Naive thymus-derived CD4-positive, alpha-beta T cell (primary cell): ENCODE results near the gene ASS1. TPM values are rescaled to one million over a fixed set of nuclear protein-coding genes. Genes with fewer than 3 reads are reported as not detected.

ENCODE experiments used
- ATAC-seq: fragments of 150-1000 bp; cut with Tn5 transposase; 2 replicates; pipeline ENCODE4 v1.10.0; 2021; ENCODE audit warnings: mild to moderate bottlenecking, moderate library complexity
- CTCF ChIA-PET: fragments of 350-600 bp; sonication (Branson Sonifier 250); formaldehyde crosslinking; loops from one replicate; lab custom pipeline; 2021; ENCODE audit warnings: antibody characterized with exemption; lab: Charles Lee
- POLR2A ChIA-PET: fragments of 350-600 bp; sonication (Branson Sonifier 250); formaldehyde crosslinking; loops from one replicate; lab custom pipeline; 2021; ENCODE audit warnings: antibody characterized with exemption, inconsistent platforms; lab: Charles Lee
- DNase-seq, 9 donors: peaks; one replicate each; pipeline versions ENCODE4 v3.0.0 to v3.0.0-alpha.2; 2020 to 2022; ENCODE audit warnings: mixed read lengths in 1 of 9
- H3K27ac ChIP-seq: one replicate; pipeline ENCODE4 v1.7.0; 2013; ENCODE audit warnings: mild to moderate bottlenecking, low read depth, low read length, moderate library complexity
- H3K27me3 ChIP-seq, 2 donors: one replicate each; pipeline ENCODE4 v1.7.0; 2013; ENCODE audit warnings: low read length in 2 of 2, mild to moderate bottlenecking in 2 of 2, moderate library complexity in 2 of 2; ENCODE audit not compliant: control insufficient read depth in 2 of 2, insufficient read depth in 2 of 2
- H3K36me3 ChIP-seq, 3 experiments: 1 replicate in 2 of 3; 2 replicates in 1 of 3; pipeline ENCODE4 v1.7.0; 2013; ENCODE audit warnings: low read length in 3 of 3, mild to moderate bottlenecking in 3 of 3, moderate library complexity in 1 of 3; ENCODE audit not compliant: insufficient read depth in 3 of 3, control insufficient read depth in 2 of 3
- H3K4me1 ChIP-seq, 2 donors: one replicate each; pipeline ENCODE4 v1.7.0; 2013; ENCODE audit warnings: low read length in 2 of 2, mild to moderate bottlenecking in 2 of 2, moderate library complexity in 1 of 2; ENCODE audit not compliant: control insufficient read depth in 2 of 2, insufficient read depth in 2 of 2
- H3K4me3 ChIP-seq: 2 replicates; pipeline ENCODE4 v1.7.0; 2013; ENCODE audit warnings: mild to moderate bottlenecking, low read length
- H3K9me3 ChIP-seq, 3 experiments: 1 replicate in 2 of 3; 2 replicates in 1 of 3; pipeline ENCODE4 v1.7.0; 2013; ENCODE audit warnings: low read length in 3 of 3; ENCODE audit not compliant: control insufficient read depth in 2 of 3
- H3K27ac Mint-ChIP-seq, 9 donors: one replicate each; pipeline ENCODE4 v1.8.0; 2020 to 2022; ENCODE audit warnings: mixed read lengths in 9 of 9, mild to moderate bottlenecking in 8 of 9, moderate library complexity in 5 of 9, inconsistent platforms in 2 of 9
- H3K27me3 Mint-ChIP-seq, 5 donors: one replicate each; pipeline ENCODE4 v1.8.0; 2021 to 2022; ENCODE audit warnings: mixed read lengths in 5 of 5, mild to moderate bottlenecking in 1 of 5
- H3K36me3 Mint-ChIP-seq, 5 donors: one replicate each; pipeline ENCODE4 v1.8.0; 2020 to 2022; ENCODE audit warnings: mixed read lengths in 5 of 5, mild to moderate bottlenecking in 3 of 5, inconsistent platforms in 1 of 5
- H3K4me1 Mint-ChIP-seq, 7 donors: one replicate each; pipeline ENCODE4 v1.8.0; 2020 to 2022; ENCODE audit warnings: mixed read lengths in 7 of 7, mild to moderate bottlenecking in 3 of 7, inconsistent platforms in 1 of 7
- H3K4me3 Mint-ChIP-seq, 10 donors: one replicate each; pipeline ENCODE4 v1.8.0; 2020 to 2022; ENCODE audit warnings: mild to moderate bottlenecking in 10 of 10, mixed read lengths in 10 of 10, moderate library complexity in 6 of 10, inconsistent platforms in 2 of 10
- H3K9me3 Mint-ChIP-seq, 11 donors: one replicate each; pipeline ENCODE4 v1.8.0; 2020 to 2022; ENCODE audit warnings: mixed read lengths in 11 of 11, mild to moderate bottlenecking in 4 of 11, inconsistent platforms in 1 of 11, moderate library complexity in 1 of 11
- intact Hi-C, 2 donors: fragments of 100-400 bp; cut with micrococcal nuclease; formaldehyde crosslinking; loops; one replicate each; pipeline ENCODE4 v1.15.1; 2023
- polyA plus RNA-seq, 2 donors: library from polyadenylated mRNA; unstranded; fragments of 300-500 nt; fragmentation: Illumina TruSeq; gene quantifications; one replicate each; pipeline ENCODE4 v1.2.3, GENCODE V29; 2021
- total RNA-seq, 6 experiments: library from RNA in 5 of 6; stranded (reverse) in 5 of 6; gene quantifications; 1 replicate in 5 of 6; 2 replicates in 1 of 6; pipeline ENCODE4 v1.2.3 and lab custom pipeline; 2021 to 2026

Gene ASS1
- total and polyA plus RNA-seq, 7 experiments from 2014 or later: 0.50 to 5.8 TPM; not detected in 5

DNA sequence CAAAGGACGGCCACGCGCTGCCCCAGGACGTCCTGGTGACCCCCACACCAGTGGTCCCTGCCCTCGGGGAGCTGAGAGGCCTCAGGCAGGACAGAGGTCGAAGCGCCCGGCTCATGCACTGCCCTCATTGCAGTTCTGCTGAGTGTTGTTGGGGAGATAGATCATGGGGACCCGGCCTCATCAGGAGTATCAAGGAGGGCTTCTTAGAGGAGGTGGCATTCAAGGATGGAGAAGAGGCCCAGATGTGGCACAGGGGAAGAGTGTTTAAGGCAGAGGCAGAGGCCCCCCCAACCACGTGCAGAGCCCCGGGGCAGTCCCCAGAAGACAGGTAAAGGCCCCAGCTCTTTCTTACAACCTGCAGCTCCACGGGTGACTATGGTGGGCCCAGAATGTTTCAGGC lies 26.2 kb downstream of the ASS1 start:
- CTCF ChIA-PET: no interaction called here

DNA sequence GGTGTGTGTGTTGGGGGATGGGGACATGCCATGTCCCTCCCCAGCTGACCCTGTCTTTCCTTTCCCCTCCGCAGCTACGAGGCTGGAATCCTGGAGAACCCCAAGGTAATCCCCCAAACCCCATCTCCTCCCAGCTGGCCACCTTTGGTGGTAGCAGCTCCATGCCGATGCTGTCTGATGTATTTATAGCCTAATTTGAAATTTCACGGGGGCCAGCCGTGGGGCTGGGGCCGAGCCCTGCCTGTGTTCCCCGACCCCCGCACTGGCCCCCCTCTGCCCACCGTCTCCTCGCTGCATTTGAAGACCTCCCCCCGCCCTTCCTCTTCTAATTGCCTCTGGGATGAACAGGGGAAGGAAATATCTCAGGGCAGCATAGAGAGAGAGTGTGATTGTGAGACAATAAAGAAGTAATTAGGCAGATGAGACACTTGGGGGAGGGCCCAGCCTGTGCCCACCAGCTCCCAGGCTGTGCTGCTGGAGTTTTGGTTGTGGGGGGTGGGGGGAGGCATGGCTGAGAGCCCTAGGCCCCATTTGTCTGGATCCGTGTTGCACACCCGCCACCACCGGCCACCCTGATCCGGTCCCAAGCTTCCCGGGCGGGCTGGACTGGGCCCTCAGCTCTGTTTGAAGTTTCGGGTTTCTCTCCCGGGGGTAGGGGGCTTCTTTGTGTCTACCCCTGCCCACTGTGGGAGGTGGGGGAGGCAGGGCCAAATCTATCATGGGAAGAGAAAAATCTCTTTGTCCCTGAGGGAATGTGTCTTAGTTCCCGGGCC lies 26.8 kb downstream of the ASS1 start:
- no peak overlapping the region for H3K27ac Mint-ChIP-seq
- ATAC-seq (no peak), DNase-seq (no peak)
- H3K4me3 Mint-ChIP-seq: no peak overlapping the region
- ChIA-PET CTCF (no interaction called here), POLR2A (no interaction called here)
- no peak overlapping the region for H3K4me3 ChIP-seq
- H3K9me3 ChIP-seq: no peaks in the 10 kb centered on the region
- H3K36me3 ChIP-seq: no peaks in the 10 kb centered on the region
- no peaks in the 10 kb centered on the region for H3K9me3 Mint-ChIP-seq
- intact Hi-C loops: no loop called here
- no peak overlapping the region for H3K27ac ChIP-seq
- no peaks in the 10 kb centered on the region for H3K4me1 ChIP-seq
- H3K27me3 ChIP-seq: peaks cover 0 to 12% of the 10 kb centered on the region in 2 donors
- H3K4me1 Mint-ChIP-seq: peaks cover 0 to 3% (median 0%) of the 10 kb centered on the region in 7 donors
- H3K27me3 Mint-ChIP-seq: peaks cover 15 to 44% (median 43%) of the 10 kb centered on the region in 5 donors
- H3K36me3 Mint-ChIP-seq: no peaks in the 10 kb centered on the region

More for the DNA sequence above, 26.2 kb downstream of the ASS1 start:
- Histone ChIP-seq H3K4me3 (no peak overlapping the region), H3K4me1 (no peaks in the 10 kb centered on the region), H3K27ac (no peak overlapping the region), H3K9me3 (no peaks in the 10 kb centered on the region), H3K36me3 (no peaks in the 10 kb centered on the region), H3K27me3 (peaks cover 0 to 12% of the 10 kb centered on the region in 2 donors)
- no peaks in the 10 kb centered on the region for H3K9me3 Mint-ChIP-seq
- peaks cover 15 to 49% (median 47%) of the 10 kb centered on the region in 5 donors for H3K27me3 Mint-ChIP-seq
- peaks cover 0 to 3% (median 0%) of the 10 kb centered on the region in 7 donors for H3K4me1 Mint-ChIP-seq
- ATAC-seq (no peak), DNase-seq (no peak)
- H3K36me3 Mint-ChIP-seq: no peaks in the 10 kb centered on the region
- no peak overlapping the region for H3K4me3 Mint-ChIP-seq
- intact Hi-C loops: no loop called here
- POLR2A ChIA-PET: no interaction called here
- no peak overlapping the region for H3K27ac Mint-ChIP-seq

DNA sequence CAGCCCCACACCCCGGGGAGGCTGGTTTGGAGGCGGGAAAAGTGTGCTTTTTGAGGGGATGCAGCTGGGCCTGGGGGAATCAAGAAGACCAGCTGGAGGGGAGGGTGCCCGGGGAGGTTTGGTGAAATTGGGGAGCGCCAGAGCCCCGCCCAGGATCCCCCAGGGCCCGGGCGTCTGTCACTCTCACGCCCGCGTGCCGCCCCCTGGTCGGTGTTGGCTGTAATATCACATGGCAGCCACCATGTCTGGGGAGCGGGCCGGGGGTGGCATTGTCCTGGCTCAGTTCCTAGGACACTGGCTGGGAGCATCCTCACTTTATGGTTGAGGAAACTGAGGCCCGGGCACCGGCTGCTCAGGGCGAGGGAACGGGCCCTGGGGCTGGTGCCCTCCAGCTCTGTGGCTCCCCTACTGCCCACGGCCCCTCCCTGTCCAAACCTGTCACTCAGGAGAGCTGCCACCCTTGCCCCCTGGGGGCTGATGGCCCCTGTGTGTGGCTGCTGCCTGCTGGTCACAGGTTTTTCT lies 27.5 kb downstream of the ASS1 start:
- Histone ChIP-seq H3K4me1 (no peaks in the 10 kb centered on the region), H3K27ac (no peak overlapping the region), H3K27me3 (peaks cover 0 to 12% of the 10 kb centered on the region in 2 donors), H3K9me3 (no peaks in the 10 kb centered on the region), H3K4me3 (no peak overlapping the region), H3K36me3 (no peaks in the 10 kb centered on the region)
- H3K27me3 Mint-ChIP-seq: peaks cover 14 to 47% (median 38%) of the 10 kb centered on the region in 5 donors
- no peak overlapping the region for H3K27ac Mint-ChIP-seq
- H3K4me3 Mint-ChIP-seq: no peak overlapping the region
- no peaks in the 10 kb centered on the region for H3K36me3 Mint-ChIP-seq
- DNase-seq: no peak
- peaks cover 0 to 3% (median 0%) of the 10 kb centered on the region in 7 donors for H3K4me1 Mint-ChIP-seq
- H3K9me3 Mint-ChIP-seq: no peaks in the 10 kb centered on the region
- POLR2A ChIA-PET: no interaction called here
- intact Hi-C loops: no loop called here
- CTCF ChIA-PET: no interaction called here
- no peak for ATAC-seq

- Mint-ChIP-seq H3K27me3 (peaks cover 6 to 41% (median 30%) of the 10 kb centered on the region in 5 donors), H3K27ac (no peak overlapping the region), H3K4me1 (peaks cover 0 to 3% (median 0%) of the 10 kb centered on the region in 7 donors), H3K36me3 (no peaks in the 10 kb centered on the region), H3K9me3 (no peaks in the 10 kb centered on the region), H3K4me3 (no peak overlapping the region)
- intact Hi-C loops: no loop called here
- ChIA-PET CTCF (no interaction called here), POLR2A (no interaction called here)
- no peak overlapping the region for H3K4me3 ChIP-seq
- peaks cover 0 to 12% of the 10 kb centered on the region in 2 donors for H3K27me3 ChIP-seq
- no peak overlapping the region for H3K27ac ChIP-seq
- H3K36me3 ChIP-seq: no peaks in the 10 kb centered on the region
- ATAC-seq (no peak), DNase-seq (no peak)
- H3K9me3 ChIP-seq: no peaks in the 10 kb centered on the region
- H3K4me1 ChIP-seq: no peaks in the 10 kb centered on the region
Measured at GRCh38 chr9:130473009-130473408, 28.2 kb downstream of the ASS1 start.

DNA sequence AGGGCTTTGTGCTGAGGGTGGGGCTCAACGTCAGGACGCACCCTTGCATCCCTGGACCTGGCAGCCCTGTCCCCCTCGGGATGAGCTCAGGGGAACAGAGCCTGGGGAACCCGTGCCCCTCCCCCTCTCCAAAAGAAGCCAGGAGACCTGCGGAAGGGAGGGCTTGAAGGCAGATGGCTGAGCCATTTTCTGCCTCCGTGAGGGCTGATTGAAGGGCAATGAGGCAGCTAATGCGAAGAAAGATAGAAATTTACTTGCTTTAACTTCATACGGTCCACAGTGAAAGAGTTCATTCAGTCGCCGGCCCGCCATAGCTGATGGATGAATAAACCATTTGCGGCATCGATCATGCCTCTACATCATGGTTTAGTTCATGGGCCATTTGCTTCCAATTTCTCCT lies 28.8 kb downstream of the ASS1 start:
- H3K27me3 Mint-ChIP-seq: peaks cover 6 to 37% (median 28%) of the 10 kb centered on the region in 5 donors
- no peaks in the 10 kb centered on the region for H3K36me3 Mint-ChIP-seq
- H3K4me3 ChIP-seq: no peak overlapping the region
- H3K9me3 Mint-ChIP-seq: no peaks in the 10 kb centered on the region
- H3K9me3 ChIP-seq: no peaks in the 10 kb centered on the region
- ChIA-PET POLR2A (no interaction called here), CTCF (no interaction called here)
- H3K27ac Mint-ChIP-seq: no peak overlapping the region
- H3K27me3 ChIP-seq: peaks cover 0 to 12% of the 10 kb centered on the region in 2 donors
- H3K4me3 Mint-ChIP-seq: no peak overlapping the region
- no peak for ATAC-seq
- intact Hi-C loops: no loop called here
- H3K4me1 Mint-ChIP-seq: peaks cover 0 to 3% (median 0%) of the 10 kb centered on the region in 7 donors
- no peaks in the 10 kb centered on the region for H3K36me3 ChIP-seq
- DNase-seq: no peak
- no peaks in the 10 kb centered on the region for H3K4me1 ChIP-seq
- H3K27ac ChIP-seq: no peak overlapping the region

- no peaks in the 10 kb centered on the region for H3K9me3 Mint-ChIP-seq
- peaks cover 6 to 31% (median 28%) of the 10 kb centered on the region in 5 donors for H3K27me3 Mint-ChIP-seq
- ChIA-PET CTCF (no interaction called here), POLR2A (no interaction called here)
- Histone ChIP-seq H3K36me3 (no peaks in the 10 kb centered on the region), H3K9me3 (no peaks in the 10 kb centered on the region), H3K4me3 (no peak overlapping the region), H3K4me1 (no peaks in the 10 kb centered on the region), H3K27me3 (peaks cover 0 to 7% of the 10 kb centered on the region in 2 donors), H3K27ac (no peak overlapping the region)
- H3K36me3 Mint-ChIP-seq: no peaks in the 10 kb centered on the region
- ATAC-seq: no peak
- H3K27ac Mint-ChIP-seq: no peak overlapping the region
- intact Hi-C loops: no loop called here
- H3K4me1 Mint-ChIP-seq: peaks cover 0 to 3% (median 0%) of the 10 kb centered on the region in 7 donors
- DNase-seq: no peak
- H3K4me3 Mint-ChIP-seq: no peak overlapping the region
Measured at GRCh38 chr9:130474106-130474505, 29.3 kb downstream of the ASS1 start.
